GM23248 (cell line): Measurements from ENCODE around the gene PRDM16. TPM values are rescaled to one million over a fixed set of nuclear protein-coding genes. Genes with fewer than 3 reads are reported as not detected.

Experiments
- DNase-seq: peaks from one replicate; pipeline ENCODE4 v3.0.0-alpha.2; 2015
- H2AFZ ChIP-seq: fragments of 200-600 bp; sonication (generic); 2 replicates; pipeline ENCODE4 v1.6.1; 2016; ENCODE audit warnings: antibody characterized with exemption
- H3F3A ChIP-seq: fragments of 200-600 bp; sonication (generic); 2 replicates; pipeline ENCODE4 v1.6.1; 2016; ENCODE audit warnings: mild to moderate bottlenecking, antibody characterized with exemption, mixed run types; ENCODE audit not compliant: insufficient read depth
- H3K27ac ChIP-seq: fragments of 200-600 bp; sonication (generic); 2 replicates; pipeline ENCODE4 v1.5.1; 2016; ENCODE audit warnings: mild to moderate bottlenecking
- H3K27me3 ChIP-seq: fragments of 200-600 bp; sonication (generic); replicated peaks from 2 replicates; pipeline ENCODE4 v1.6.1; 2016; ENCODE audit warnings: mild to moderate bottlenecking; ENCODE audit not compliant: insufficient read depth
- H3K36me3 ChIP-seq: fragments of 200-600 bp; sonication (generic); 2 replicates; pipeline ENCODE4 v1.6.1; 2016; ENCODE audit warnings: low read depth, mild to moderate bottlenecking
- H3K4me1 ChIP-seq: fragments of 200-600 bp; sonication (generic); 2 replicates; pipeline ENCODE4 v1.6.1; 2016; ENCODE audit warnings: mild to moderate bottlenecking; ENCODE audit not compliant: insufficient read depth
- H3K4me2 ChIP-seq: fragments of 200-600 bp; sonication (generic); one replicate; pipeline ENCODE4 v1.6.1; 2016; ENCODE audit warnings: mild to moderate bottlenecking; ENCODE audit not compliant: unreplicated experiment
- H3K4me3 ChIP-seq: fragments of 200-600 bp; sonication (generic); 2 replicates; pipeline ENCODE4 v1.5.1; 2016; ENCODE audit warnings: mild to moderate bottlenecking
- H3K79me2 ChIP-seq: fragments of 200-600 bp; sonication (generic); 2 replicates; pipeline ENCODE4 v1.6.1; 2016; ENCODE audit warnings: mild to moderate bottlenecking; ENCODE audit not compliant: insufficient read depth
- H3K9ac ChIP-seq: fragments of 200-600 bp; sonication (generic); 2 replicates; pipeline ENCODE4 v1.6.1; 2016; ENCODE audit warnings: mild to moderate bottlenecking
- H3K9me2 ChIP-seq: fragments of 200-600 bp; sonication (generic); 2 replicates; pipeline ENCODE4 v1.6.1; 2016; ENCODE audit warnings: mixed run types, mild to moderate bottlenecking, moderate library complexity; ENCODE audit not compliant: insufficient read depth
- H3K9me3 ChIP-seq: fragments of 200-600 bp; sonication (generic); one replicate; pipeline ENCODE4 v1.6.1; 2017; ENCODE audit warnings: low read depth
- H4K20me1 ChIP-seq: fragments of 200-600 bp; sonication (generic); 2 replicates; pipeline ENCODE4 v1.6.0; 2016; ENCODE audit not compliant: insufficient read depth
- EZH2 ChIP-seq: fragments of 200-600 bp; sonication (generic); IDR thresholded peaks from 2 replicates; pipeline ENCODE4 v1.6.1; 2018; ENCODE audit warnings: antibody characterized with exemption, mild to moderate bottlenecking; ENCODE audit not compliant: insufficient read depth, poor library complexity, severe bottlenecking
- EZH2phosphoT487 ChIP-seq: fragments of 200-600 bp; sonication (generic); IDR thresholded peaks from 2 replicates; pipeline ENCODE4 v1.6.1; 2018; ENCODE audit warnings: antibody characterized with exemption, moderate library complexity, mild to moderate bottlenecking, low read depth; ENCODE audit not compliant: insufficient read depth
- WGBS, 2 experiments: methylation state at CpG; one replicate each; pipeline ENCODE4 v1.1.6; 2015 to 2017; ENCODE audit warnings: low lambda C conversion rate in 2 of 2, low coverage in 1 of 2; ENCODE audit errors: missing lambda C conversion rate in 2 of 2; 5-methylcytosine and 5-hydroxymethylcytosine counted together
- in situ Hi-C: fragments of 300-500 bp; cut with MboI; formaldehyde crosslinking; loops from 2 replicates; pipeline ENCODE4 v1.15.0; 2020
- polyA plus RNA-seq: library from polyadenylated mRNA; unstranded; fragments of >200 nt; fragmentation: Nextera tagmentation; extraction: Ambion mirVana; gene quantifications from 2 replicates; pipeline ENCODE4 v1.2.1, GENCODE V29; 2016
- total RNA-seq: library from RNA; depleted of rRNA; stranded (reverse); fragments of >200 nt; shearing (Covaris generic); gene quantifications from 2 replicates; pipeline ENCODE4 v1.2.3, GENCODE V29; 2014

PRDM16 gene
- total and polyA plus RNA-seq, 2 experiments from 2014 or later = 0.18 TPM; not detected in 1

- Histone ChIP-seq H3F3A (no peaks in the 10 kb centered on the region), H3K9me3 (no peaks in the 10 kb centered on the region), H4K20me1 (no peaks in the 10 kb centered on the region), H3K4me2 (no peak overlapping the region), H3K27ac (no peak overlapping the region), H3K9me2 (no peaks in the 10 kb centered on the region), H2AFZ (no peak overlapping the region), H3K36me3 (no peaks in the 10 kb centered on the region), H3K79me2 (no peaks in the 10 kb centered on the region), H3K27me3 (peaks cover 28% of the 10 kb centered on the region), H3K4me1 (no peaks in the 10 kb centered on the region), H3K9ac (no peak overlapping the region), H3K4me3 (no peak overlapping the region)
- DNase-seq = no peak
- TF ChIP-seq EZH2 (no peak), EZH2phosphoT487 (no peak)
- in situ Hi-C loops = no loop called here
- WGBS, 2 experiments = 8 to 11% methylated on average over 16 of the region's 16 CpGs
Observed at GRCh38 chr1:3231826-3232225, 162.8 kb downstream of the PRDM16 start.

- 76 to 78% methylated on average over 15 of the region's 15 CpGs for WGBS, 2 experiments
- H3K36me3 ChIP-seq = no peaks in the 10 kb centered on the region
- in situ Hi-C loops = no loop called here
Observed at GRCh38 chr1:3233031-3233430, 164.0 kb downstream of the PRDM16 start.

GRCh38 chr1:3233551-3233950, 164.5 kb downstream of the PRDM16 start:
- H3K27me3 ChIP-seq = peaks cover 11% of the 10 kb centered on the region; the same call in 1 of the 2 replicates
- no peaks in the 10 kb centered on the region for H3F3A ChIP-seq
- in situ Hi-C loops = no loop called here
- H3K27ac ChIP-seq = no peak overlapping the region
- DNase-seq = no peak
- no peaks in the 10 kb centered on the region for H3K9me3 ChIP-seq
- H4K20me1 ChIP-seq = no peaks in the 10 kb centered on the region
- TF ChIP-seq EZH2 (no peak), EZH2phosphoT487 (no peak)
- no peaks in the 10 kb centered on the region for H3K9me2 ChIP-seq
- WGBS, 2 experiments = 60 to 67% methylated on average over 8 of the region's 8 CpGs
- H3K4me3 ChIP-seq = no peak overlapping the region
- no peaks in the 10 kb centered on the region for H3K79me2 ChIP-seq
- H3K4me2 ChIP-seq = no peak overlapping the region
- no peak overlapping the region for H3K9ac ChIP-seq
- no peaks in the 10 kb centered on the region for H3K36me3 ChIP-seq
- H2AFZ ChIP-seq = no peak overlapping the region
- no peaks in the 10 kb centered on the region for H3K4me1 ChIP-seq

More at GRCh38 chr1:3233031-3233430, 164.0 kb downstream of the PRDM16 start:
- Histone ChIP-seq H3K79me2 (no peaks in the 10 kb centered on the region), H3K9ac (no peak overlapping the region), H2AFZ (no peak overlapping the region), H3K4me1 (no peaks in the 10 kb centered on the region), H3K27ac (no peak overlapping the region), H4K20me1 (no peaks in the 10 kb centered on the region), H3K4me3 (no peak overlapping the region), H3K9me2 (no peaks in the 10 kb centered on the region), H3K9me3 (no peaks in the 10 kb centered on the region), H3K4me2 (no peak overlapping the region), H3F3A (no peaks in the 10 kb centered on the region), H3K27me3 (peaks cover 16% of the 10 kb centered on the region; the same call in 1 of the 2 replicates)
- no peak for DNase-seq
- TF ChIP-seq EZH2phosphoT487 = no peak
- no peak for TF ChIP-seq EZH2

DNA sequence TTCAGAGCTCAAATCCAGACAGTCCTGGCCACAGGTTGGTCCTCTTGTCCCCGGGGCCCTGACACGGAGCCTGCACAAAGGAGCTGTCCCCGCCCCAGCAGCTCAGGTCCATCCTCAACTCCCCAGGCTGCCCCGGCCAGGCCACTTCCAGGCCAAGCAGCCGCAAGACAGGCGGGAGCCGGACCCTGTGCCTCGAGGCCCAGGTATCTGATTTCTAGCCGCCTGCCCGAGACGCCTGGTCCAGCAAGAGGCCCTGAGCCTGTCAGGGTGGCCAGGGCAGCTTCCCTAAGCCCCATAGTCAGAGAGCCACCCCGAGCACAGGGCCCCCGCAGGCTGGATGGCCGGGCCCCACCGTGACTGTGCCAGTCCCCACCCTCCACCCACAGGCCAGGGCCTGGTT, 165.3 kb downstream of the PRDM16 start:
- Histone ChIP-seq H3K4me3 (no peak overlapping the region), H3F3A (no peaks in the 10 kb centered on the region), H3K4me2 (no peak overlapping the region), H3K36me3 (no peaks in the 10 kb centered on the region), H3K9me3 (no peaks in the 10 kb centered on the region), H3K9me2 (no peaks in the 10 kb centered on the region), H4K20me1 (no peaks in the 10 kb centered on the region), H3K9ac (no peak overlapping the region), H2AFZ (no peak overlapping the region), H3K27me3 (peaks cover 9% of the 10 kb centered on the region; the same call in 1 of the 2 replicates), H3K79me2 (no peaks in the 10 kb centered on the region), H3K27ac (no peak overlapping the region), H3K4me1 (no peaks in the 10 kb centered on the region)
- in situ Hi-C loops = no loop called here
- TF ChIP-seq EZH2phosphoT487 (no peak), EZH2 (no peak)
- WGBS, 2 experiments = 69 to 71% methylated on average over 15 of the region's 15 CpGs
- DNase-seq = no peak

DNA sequence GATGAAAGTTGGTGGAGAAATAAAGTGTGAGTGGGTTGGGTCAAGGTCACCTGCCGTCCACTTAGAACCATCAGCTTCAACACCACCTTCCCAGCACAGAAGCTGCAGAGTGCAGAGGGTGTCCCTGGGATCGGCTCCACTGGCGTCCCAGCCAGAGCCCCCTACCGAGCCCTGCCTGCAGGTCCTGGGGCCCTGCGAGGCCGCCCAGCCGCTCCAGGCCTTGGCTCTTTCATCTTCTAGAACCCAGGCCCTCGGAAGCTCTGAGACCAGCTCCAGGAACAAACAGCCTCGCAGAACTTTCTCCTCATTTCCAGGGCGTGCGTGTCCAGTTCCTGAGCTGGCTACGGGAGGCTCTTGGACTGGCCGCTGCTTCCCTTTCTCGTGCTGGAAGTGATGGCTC, 166.0 kb downstream of the PRDM16 start:
- no peaks in the 10 kb centered on the region for H4K20me1 ChIP-seq
- H3F3A ChIP-seq = no peaks in the 10 kb centered on the region
- no peak for TF ChIP-seq EZH2phosphoT487
- TF ChIP-seq EZH2 = no peak
- no peak overlapping the region for H3K9ac ChIP-seq
- H3K4me1 ChIP-seq = no peaks in the 10 kb centered on the region
- H3K4me3 ChIP-seq = no peak overlapping the region
- in situ Hi-C loops = no loop called here
- H3K9me3 ChIP-seq = no peaks in the 10 kb centered on the region
- DNase-seq = no peak
- no peaks in the 10 kb centered on the region for H3K79me2 ChIP-seq
- no peaks in the 10 kb centered on the region for H3K36me3 ChIP-seq
- H3K4me2 ChIP-seq = no peak overlapping the region
- H2AFZ ChIP-seq = no peak overlapping the region
- H3K27me3 ChIP-seq = peaks cover 9% of the 10 kb centered on the region; the same call in 1 of the 2 replicates
- 74 to 79% methylated on average over 14 of the region's 14 CpGs for WGBS, 2 experiments
- H3K9me2 ChIP-seq = no peaks in the 10 kb centered on the region
- H3K27ac ChIP-seq = no peak overlapping the region
